T-cell (primary cell): ENCODE measurements around the gene PITPNM2. TPM values are rescaled to one million over a fixed set of nuclear protein-coding genes. Genes with fewer than 3 reads are reported as not detected.

Experiments
- ATAC-seq, 4 experiments: fragments of 200-7000 bp in 3 of 4; fragments of 150-1000 bp in 1 of 4; cut with Tn5 transposase; replicated peaks in 1 of 4; 1 replicate in 3 of 4; 2 replicates in 1 of 4; pipeline ENCODE4 v1.10.0; 2021; ENCODE audit warnings: moderate library complexity in 3 of 4, mild to moderate bottlenecking in 2 of 4, moderate number of reproducible peaks in 1 of 4
- CTCF ChIA-PET, 2 donors: fragments of 300-600 bp; sonication (Branson Sonifier 250); formaldehyde crosslinking; loops; one replicate each; lab custom pipeline; 2022; ENCODE audit warnings: antibody characterized with exemption in 2 of 2; lab: Charles Lee
- POLR2A ChIA-PET, 2 donors: fragments of 300-600 bp; sonication (Branson Sonifier 250); formaldehyde crosslinking; loops; one replicate each; lab custom pipeline; 2022; ENCODE audit warnings: antibody characterized with exemption in 2 of 2; lab: Charles Lee
- DNase-seq, 35 experiments: peaks; one replicate each; pipeline versions ENCODE4 v3.0.0 to v3.0.0-alpha.2; 2013 to 2023
- H3K27ac ChIP-seq: one replicate; pipeline ENCODE4 v1.5.1; 2013; ENCODE audit warnings: low read length
- H3K27me3 ChIP-seq, 2 experiments: replicated peaks in 1 of 2; 1 replicate in 1 of 2; 2 replicates in 1 of 2; pipeline versions ENCODE4 v1.6.1 to v1.7.0; 2013; ENCODE audit warnings: low read length in 1 of 2, mixed read lengths in 1 of 2; ENCODE audit not compliant: control insufficient read depth in 2 of 2, insufficient read depth in 2 of 2; ENCODE audit errors: extremely low read depth in 1 of 2
- H3K36me3 ChIP-seq, 2 donors: 1 replicate in 1 of 2; 2 replicates in 1 of 2; pipeline versions ENCODE4 v1.6.1 to v1.7.0; 2013; ENCODE audit warnings: low read length in 1 of 2; ENCODE audit not compliant: control insufficient read depth in 2 of 2, insufficient read depth in 1 of 2; ENCODE audit errors: extremely low read depth in 1 of 2
- H3K4me1 ChIP-seq, 2 experiments: 1 replicate in 1 of 2; 2 replicates in 1 of 2; pipeline versions ENCODE4 v1.6.1 to v1.7.0; 2013; ENCODE audit warnings: low read length in 2 of 2, mixed read lengths in 1 of 2; ENCODE audit not compliant: insufficient read depth in 2 of 2, control insufficient read depth in 1 of 2; ENCODE audit errors: extremely low read depth in 1 of 2
- H3K4me3 ChIP-seq, 2 donors: 1 replicate in 1 of 2; 2 replicates in 1 of 2; pipeline versions ENCODE4 v1.5.1 to v1.7.0; 2013; ENCODE audit warnings: mild to moderate bottlenecking in 2 of 2, low read length in 1 of 2, moderate library complexity in 1 of 2; ENCODE audit not compliant: control insufficient read depth in 1 of 2; ENCODE audit errors: extremely low read depth in 1 of 2
- H3K9me3 ChIP-seq: 2 replicates; pipeline ENCODE4 v1.7.0; 2013
- H3K27ac Mint-ChIP-seq, 2 donors: one replicate each; pipeline ENCODE4 v1.8.0; 2020 to 2021; ENCODE audit warnings: mild to moderate bottlenecking in 2 of 2, mixed read lengths in 2 of 2
- H3K27me3 Mint-ChIP-seq, 2 donors: one replicate each; pipeline ENCODE4 v1.8.0; 2021 to 2022; ENCODE audit warnings: mixed read lengths in 2 of 2
- H3K36me3 Mint-ChIP-seq: one replicate; pipeline ENCODE4 v1.8.0; 2021; ENCODE audit warnings: mixed read lengths
- H3K4me1 Mint-ChIP-seq, 3 donors: one replicate each; pipeline ENCODE4 v1.8.0; 2020 to 2022; ENCODE audit warnings: mixed read lengths in 3 of 3, mild to moderate bottlenecking in 1 of 3
- H3K4me3 Mint-ChIP-seq, 3 donors: one replicate each; pipeline ENCODE4 v1.8.0; 2020 to 2022; ENCODE audit warnings: mild to moderate bottlenecking in 3 of 3, mixed read lengths in 3 of 3, moderate library complexity in 3 of 3
- H3K9me3 Mint-ChIP-seq, 3 donors: one replicate each; pipeline ENCODE4 v1.8.0; 2020 to 2022; ENCODE audit warnings: mixed read lengths in 3 of 3
- WGBS: methylation state at CpG from one replicate; pipeline ENCODE4 v1.1.5; 2013; ENCODE audit warnings: missing lambda C conversion rate; ENCODE audit not compliant: insufficient coverage; 5-methylcytosine and 5-hydroxymethylcytosine counted together
- total RNA-seq, 35 experiments: library from RNA in 6 of 35; stranded (reverse) in 6 of 35; fragments of 120-200 nt in 1 of 35; gene quantifications; one replicate each; pipeline versions ENCODE4 v1.2.1 to v1.2.4 and lab custom pipeline; 2013 to 2026

The PITPNM2 gene
- total RNA-seq: 10 to 100 TPM; 32.0 to 56.5 (median 34.8) TPM
- total RNA-seq (2013): 23.8 TPM
- 9.2 to 64.4 (median 36.9) reads per million in 29 experiments for total RNA-seq (lab: John Stamatoyannopoulos, UW)

- H3K9me3 Mint-ChIP-seq: no peaks in the 10 kb centered on the region
- no peaks in the 10 kb centered on the region for H3K9me3 ChIP-seq
- peak within 1 kb of the TSS; percentile 79 to 87 (median 84) for H3K4me3 Mint-ChIP-seq
Measured at GRCh38 chr12:123150744-123151456, at the start of gene PITPNM2. TSS of gene PITPNM2 (minus strand) at chr12:123151090. CDS start at chr12:123034590, 116,500 bp downstream.

GRCh38 chr12:123200414-123200813 is 49.5 kb upstream of the PITPNM2 start:
- Mint-ChIP-seq H3K27ac (peak overlapping the region; percentile 91 to 93), H3K9me3 (no peaks in the 10 kb centered on the region), H3K36me3 (peaks cover 32% of the 10 kb centered on the region), H3K4me1 (peaks cover 18 to 20% (median 19%) of the 10 kb centered on the region in 3 donors), H3K27me3 (no peaks in the 10 kb centered on the region), H3K4me3 (peak overlapping the region in 1 of 3 donors; percentile 12)
- no peak overlapping the region for H3K4me3 ChIP-seq
- 40% methylated on average over 1 of the region's 7 CpGs for WGBS
- H3K9me3 ChIP-seq: no peaks in the 10 kb centered on the region
- DNase-seq (peak in 3 of 35 experiments; percentile 9 to 15 (median 12)), ATAC-seq (peak; percentile 27 to 68 (median 62))
- H3K27me3 ChIP-seq: no peaks in the 10 kb centered on the region
- peak overlapping the region; percentile 5 for H3K27ac ChIP-seq
- peaks cover 6 to 41% of the 10 kb centered on the region in 2 donors for H3K36me3 ChIP-seq
- H3K4me1 ChIP-seq: peaks cover 4 to 5% of the 10 kb centered on the region in 2 experiments
- POLR2A ChIA-PET: no interaction called here
- CTCF ChIA-PET: interaction anchor here in 1 of 2 donors (1.0 to 1.3 kb wide), 2 partner anchors 23 to 38 kb away, joined by 4 to 5 read pairs; no protein-coding TSS in a partner anchor

More at GRCh38 chr12:123150744-123151456, at the start of gene PITPNM2:
- Histone ChIP-seq H3K4me1 (peaks cover 9 to 33% of the 10 kb centered on the region in 2 experiments), H3K27ac (no peak within 1 kb of the TSS), H3K27me3 (peaks cover 0 to 11% of the 10 kb centered on the region in 2 experiments), H3K36me3 (peaks cover 0 to 5% of the 10 kb centered on the region in 2 donors), H3K4me3 (peak within 1 kb of the TSS; percentile 69 to 83)
- WGBS: under 1% methylated on average over 119 of the region's 119 CpGs
- Mint-ChIP-seq H3K4me1 (peaks cover 34 to 40% (median 37%) of the 10 kb centered on the region in 3 donors), H3K36me3 (no peaks in the 10 kb centered on the region), H3K27me3 (no peaks in the 10 kb centered on the region), H3K27ac (peak within 1 kb of the TSS; percentile 79 to 82)
- POLR2A ChIA-PET: interaction anchor here (0.5 to 0.6 kb wide), 4 partner anchors 19 to 229 kb away, joined by 3 to 8 read pairs (median 6); no protein-coding TSS in a partner anchor
- peak; percentile 12 to 81 (median 54) for DNase-seq
- peak; percentile 86 to 90 (median 90) for ATAC-seq
- CTCF ChIA-PET: interaction anchor here in 1 of 2 donors (0.6 to 1.0 kb wide), 4 partner anchors 75 to 295 kb away, joined by 3 to 5 read pairs (median 4); no protein-coding TSS in a partner anchor

- Mint-ChIP-seq H3K9me3 (no peaks in the 10 kb centered on the region), H3K27ac (peak overlapping the region; percentile 91 to 93), H3K4me1 (peaks cover 18 to 20% (median 19%) of the 10 kb centered on the region in 3 donors), H3K27me3 (no peaks in the 10 kb centered on the region), H3K4me3 (peak overlapping the region in 1 of 3 donors; percentile 12), H3K36me3 (peaks cover 31% of the 10 kb centered on the region)
- POLR2A ChIA-PET: no interaction called here
- no peaks in the 10 kb centered on the region for H3K9me3 ChIP-seq
- ATAC-seq: no peak
- no peak overlapping the region for H3K27ac ChIP-seq
- H3K27me3 ChIP-seq: no peaks in the 10 kb centered on the region
- 100% methylated on average over 1 of the region's 3 CpGs for WGBS
- no peak for DNase-seq
- CTCF ChIA-PET: interaction anchor here in 1 of 2 donors (1.0 to 1.3 kb wide), 2 partner anchors 23 to 38 kb away, joined by 4 to 5 read pairs; no protein-coding TSS in a partner anchor
- peaks cover 4 to 5% of the 10 kb centered on the region in 2 experiments for H3K4me1 ChIP-seq
- no peak overlapping the region for H3K4me3 ChIP-seq
- peaks cover 6 to 39% of the 10 kb centered on the region in 2 donors for H3K36me3 ChIP-seq
Measured at GRCh38 chr12:123199936-123200335, 49.0 kb upstream of the PITPNM2 start.

GRCh38 chr12:123187637-123188036 is 36.7 kb upstream of the PITPNM2 start:
- peaks cover 6 to 61% of the 10 kb centered on the region in 2 donors for H3K36me3 ChIP-seq
- H3K27ac Mint-ChIP-seq: no peak overlapping the region
- POLR2A ChIA-PET: no interaction called here

GRCh38 chr12:123180171-123180570 is 29.3 kb upstream of the PITPNM2 start:
- ChIA-PET POLR2A (no interaction called here), CTCF (interaction anchor here in 1 of 2 donors (1.1 kb wide), 1 partner anchor 58 kb away, joined by 3 read pairs; no protein-coding TSS in a partner anchor)
- Histone ChIP-seq H3K27me3 (no peaks in the 10 kb centered on the region), H3K9me3 (no peaks in the 10 kb centered on the region), H3K27ac (no peak overlapping the region), H3K4me1 (no peaks in the 10 kb centered on the region), H3K4me3 (no peak overlapping the region), H3K36me3 (peaks cover 8 to 53% of the 10 kb centered on the region in 2 donors)
- H3K27me3 Mint-ChIP-seq: no peaks in the 10 kb centered on the region
- WGBS: no CpG with 5 or more reads among the region's 4 CpGs
- no peak for ATAC-seq
- H3K36me3 Mint-ChIP-seq: peaks cover 26% of the 10 kb centered on the region
- H3K4me1 Mint-ChIP-seq: no peaks in the 10 kb centered on the region
- DNase-seq: no peak
- peak overlapping the region in 1 of 3 donors; percentile 21 for H3K4me3 Mint-ChIP-seq
- no peaks in the 10 kb centered on the region for H3K9me3 Mint-ChIP-seq
- H3K27ac Mint-ChIP-seq: no peak overlapping the region

More at GRCh38 chr12:123187637-123188036, 36.7 kb upstream of the PITPNM2 start:
- Mint-ChIP-seq H3K9me3 (no peaks in the 10 kb centered on the region), H3K27me3 (no peaks in the 10 kb centered on the region), H3K4me1 (no peaks in the 10 kb centered on the region), H3K4me3 (no peak overlapping the region), H3K36me3 (peaks cover 36% of the 10 kb centered on the region)
- CTCF ChIA-PET: no interaction called here
- Histone ChIP-seq H3K27me3 (no peaks in the 10 kb centered on the region), H3K4me3 (no peak overlapping the region), H3K4me1 (no peaks in the 10 kb centered on the region), H3K27ac (no peak overlapping the region), H3K9me3 (no peaks in the 10 kb centered on the region)
- no CpG with 5 or more reads among the region's 6 CpGs for WGBS
- DNase-seq (no peak), ATAC-seq (no peak)

GRCh38 chr12:123171967-123172366 is 21.1 kb upstream of the PITPNM2 start:
- no peak overlapping the region for H3K4me3 ChIP-seq
- no peaks in the 10 kb centered on the region for H3K9me3 Mint-ChIP-seq
- H3K4me3 Mint-ChIP-seq: no peak overlapping the region
- ATAC-seq: no peak
- no peaks in the 10 kb centered on the region for H3K4me1 ChIP-seq
- H3K27ac ChIP-seq: no peak overlapping the region
- H3K9me3 ChIP-seq: no peaks in the 10 kb centered on the region
- no peaks in the 10 kb centered on the region for H3K27me3 Mint-ChIP-seq
- H3K36me3 ChIP-seq: peaks cover 8 to 49% of the 10 kb centered on the region in 2 donors
- CTCF ChIA-PET: interaction anchor here in 1 of 2 donors (1.0 kb wide), 1 partner anchor 66 kb away, joined by 3 read pairs; no protein-coding TSS in a partner anchor
- DNase-seq: no peak
- H3K4me1 Mint-ChIP-seq: peaks cover 0 to 5% (median 4%) of the 10 kb centered on the region in 3 donors
- POLR2A ChIA-PET: interaction anchor here in 1 of 2 donors (0.7 kb wide), 1 partner anchor 1841 kb away, joined by 3 read pairs; no protein-coding TSS in a partner anchor
- no peak overlapping the region for H3K27ac Mint-ChIP-seq
- 90% methylated on average over 2 of the region's 5 CpGs for WGBS
- peaks cover 22% of the 10 kb centered on the region for H3K36me3 Mint-ChIP-seq
- H3K27me3 ChIP-seq: no peaks in the 10 kb centered on the region
